Large intestine (tissue), 3 donors: ENCODE data around the gene MIR17HG. TPM values are rescaled to one million over a fixed set of nuclear protein-coding genes. Genes with fewer than 3 reads are reported as not detected.
A peak's percentile ranks its signal among the peaks of the same experiment; 100 is the strongest.

Experiments used
- DNase-seq, 2 donors: peaks; one replicate each; pipeline versions ENCODE4 v3.0.0 to v3.0.0-alpha.2; 2013
- H3K27ac ChIP-seq: one replicate; pipeline ENCODE4 v1.5.1; 2013; ENCODE audit warnings: low read length
- H3K27me3 ChIP-seq: 2 replicates; pipeline ENCODE4 v1.6.1; 2013; ENCODE audit warnings: low read length; ENCODE audit not compliant: control insufficient read depth, insufficient read depth
- H3K36me3 ChIP-seq: 2 replicates; pipeline ENCODE4 v1.6.1; 2013; ENCODE audit warnings: low read length; ENCODE audit not compliant: control insufficient read depth, insufficient read depth
- H3K4me1 ChIP-seq: one replicate; pipeline ENCODE4 v1.6.1; 2013; ENCODE audit warnings: low read length; ENCODE audit not compliant: control insufficient read depth, insufficient read depth
- H3K4me3 ChIP-seq: one replicate; pipeline ENCODE4 v1.5.1; 2013; ENCODE audit warnings: low read length
- H3K9me3 ChIP-seq: one replicate; pipeline ENCODE4 v1.6.1; 2013; ENCODE audit warnings: mild to moderate bottlenecking, low read depth, low read length, moderate library complexity; ENCODE audit not compliant: control insufficient read depth
- WGBS: methylation state at CpG from one replicate; pipeline ENCODE4 v1.1.5; 2013; ENCODE audit warnings: low lambda C conversion rate; ENCODE audit not compliant: insufficient coverage; 5-methylcytosine and 5-hydroxymethylcytosine counted together
- polyA plus RNA-seq: library from polyadenylated mRNA; unstranded; fragments of 120-200 nt; gene quantifications from one replicate; pipeline ENCODE4 v1.2.1, GENCODE V29; 2013

MIR17HG gene
- polyA plus RNA-seq, 1 donor, result 8.9 TPM

GRCh38 chr13:91397595-91397994 lies 50.1 kb downstream of the MIR17HG start:
- Histone ChIP-seq H3K9me3 (peaks cover 7% of the 10 kb centered on the region), H3K4me1 (peaks cover 9% of the 10 kb centered on the region), H3K27me3 (peaks cover 55% of the 10 kb centered on the region), H3K36me3 (no peaks in the 10 kb centered on the region), H3K27ac (no peak overlapping the region), H3K4me3 (no peak overlapping the region)
- no CpG with 5 or more reads among the region's 1 CpG for WGBS
- DNase-seq, result no peak

DNA sequence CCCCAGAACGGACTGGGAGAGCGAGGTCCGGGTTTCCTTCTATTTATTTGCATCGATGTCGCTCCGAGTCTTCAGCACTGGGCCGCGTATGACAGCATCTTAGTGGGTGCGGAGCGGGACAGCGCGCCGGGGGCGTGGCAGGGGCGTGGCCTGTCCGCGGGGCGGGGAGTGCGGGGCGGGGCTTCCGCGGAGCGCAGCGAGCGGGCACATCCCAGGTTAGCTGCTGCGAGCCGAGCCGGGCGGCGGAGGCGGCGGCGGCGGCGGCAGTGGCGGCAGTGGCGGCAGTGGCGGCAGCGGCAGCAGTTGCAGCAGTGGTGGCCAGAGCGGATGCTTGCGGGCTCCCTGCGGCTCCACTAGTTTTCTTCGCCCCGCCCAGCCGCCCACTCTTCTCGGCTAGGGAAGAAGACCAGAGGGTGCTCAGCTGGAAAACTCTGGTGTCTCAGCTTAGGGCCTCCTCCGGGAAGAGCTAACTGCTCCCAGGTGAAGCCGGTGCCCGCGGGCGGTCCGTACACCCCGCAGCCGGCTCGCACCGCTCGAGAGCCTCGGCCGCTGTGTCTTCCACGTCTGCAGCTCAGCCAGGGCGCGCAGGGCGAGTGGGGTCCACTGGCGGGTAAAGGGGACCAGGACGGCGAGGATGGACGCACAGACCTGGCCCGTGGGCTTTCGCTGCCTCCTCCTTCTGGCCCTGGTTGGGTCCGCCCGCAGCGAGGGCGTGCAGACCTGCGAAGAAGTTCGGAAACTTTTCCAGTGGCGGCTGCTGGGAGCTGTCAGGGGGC lies 51.1 kb downstream of the MIR17HG start, which contains the start of gene GPC5:
TSS of gene GPC5 (plus strand) at position 209 of the 776 bp plus-strand sequence.
- DNase-seq, result peak; percentile 43 to 74
- peaks cover 7% of the 10 kb centered on the region for H3K9me3 ChIP-seq
- H3K4me3 ChIP-seq, result peak within 1 kb of the TSS; percentile 51
- H3K27ac ChIP-seq, result no peak within 1 kb of the TSS
- no peaks in the 10 kb centered on the region for H3K36me3 ChIP-seq
- H3K27me3 ChIP-seq, result peaks cover 56% of the 10 kb centered on the region
- peaks cover 9% of the 10 kb centered on the region for H3K4me1 ChIP-seq
- WGBS, result 0% methylated on average over 3 of the region's 76 CpGs

DNA sequence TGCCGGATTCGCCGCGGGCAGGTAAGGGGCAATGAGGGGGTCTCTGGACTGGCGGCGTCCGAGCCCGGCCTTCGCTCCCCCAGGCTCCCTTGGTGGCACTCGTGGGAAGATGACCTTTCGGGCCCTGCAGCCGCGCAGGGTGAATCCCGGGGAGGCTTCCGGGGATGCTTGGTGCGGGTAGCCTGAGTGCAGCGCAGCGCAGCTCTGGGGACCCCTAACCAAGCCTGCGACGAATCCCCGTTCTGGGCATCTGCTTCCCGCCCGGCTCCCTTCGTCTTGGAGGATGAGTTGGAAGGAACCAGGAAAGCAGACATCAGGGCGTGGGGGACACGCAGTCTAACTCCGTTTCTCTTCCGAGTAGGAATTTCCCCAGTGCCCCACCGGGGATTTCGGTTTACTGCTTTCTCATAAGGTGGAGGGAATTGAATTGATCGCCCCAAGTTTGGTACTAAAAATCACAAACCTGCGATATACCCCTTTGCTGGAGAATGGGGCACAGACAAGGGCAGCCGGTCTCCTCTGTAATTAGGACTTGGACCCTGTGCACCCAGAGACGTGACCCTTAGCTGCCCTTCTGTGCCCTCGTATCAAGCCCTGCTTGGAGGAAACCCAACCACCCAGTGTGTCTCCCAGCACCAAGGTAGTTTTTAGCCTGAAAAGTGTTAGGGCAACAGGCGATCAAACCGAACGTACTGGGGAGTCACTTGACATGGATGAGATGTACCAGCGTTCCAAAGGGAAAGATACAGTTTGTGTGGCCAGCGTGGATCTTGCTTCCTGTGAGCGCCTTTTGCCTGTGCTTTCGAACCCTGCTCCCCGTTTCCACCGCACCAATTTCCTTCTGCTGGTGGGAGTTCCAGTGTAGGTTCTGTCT lies 51.9 kb downstream of the MIR17HG start:
- Histone ChIP-seq H3K27me3 (peaks cover 55% of the 10 kb centered on the region), H3K9me3 (peaks cover 7% of the 10 kb centered on the region), H3K27ac (no peak overlapping the region), H3K4me3 (peak overlapping the region; percentile 51), H3K36me3 (no peaks in the 10 kb centered on the region), H3K4me1 (peaks cover 9% of the 10 kb centered on the region)
- no peak for DNase-seq
- no CpG with 5 or more reads among the region's 44 CpGs for WGBS

- no peak overlapping the region for H3K27ac ChIP-seq
- H3K27me3 ChIP-seq, result peaks cover 49% of the 10 kb centered on the region
- H3K4me3 ChIP-seq, result no peak overlapping the region
- DNase-seq, result peak in 1 of 2 donors; percentile 5
- 100% methylated on average over 1 of the region's 6 CpGs for WGBS
- peaks cover 7% of the 10 kb centered on the region for H3K9me3 ChIP-seq
- H3K36me3 ChIP-seq, result no peaks in the 10 kb centered on the region
- H3K4me1 ChIP-seq, result peaks cover 9% of the 10 kb centered on the region
These were observed 52.5 kb downstream of the MIR17HG start for GRCh38 chr13:91400063-91400399.

DNA sequence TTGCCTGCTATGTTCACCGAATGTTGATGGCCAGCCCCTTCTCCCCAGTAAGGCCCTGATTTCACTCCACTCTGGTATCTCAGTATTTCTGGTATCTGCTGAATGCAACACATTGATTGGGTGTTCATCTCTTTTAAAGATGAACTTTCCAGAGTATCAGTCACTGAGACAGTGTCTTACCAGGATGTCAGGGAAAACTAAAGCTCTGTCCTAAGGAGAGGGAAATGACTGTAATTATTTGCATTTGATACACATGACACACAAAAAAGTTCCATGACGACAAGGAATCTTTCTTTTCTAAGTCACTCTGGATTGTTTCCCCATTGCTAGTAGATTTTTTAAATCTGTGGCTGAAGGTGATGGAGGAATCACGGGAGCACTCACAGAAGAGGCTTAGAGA lies 53.2 kb downstream of the MIR17HG start:
- Histone ChIP-seq H3K27ac (no peak overlapping the region), H3K4me3 (no peak overlapping the region), H3K9me3 (peaks cover 7% of the 10 kb centered on the region), H3K27me3 (peaks cover 44% of the 10 kb centered on the region), H3K36me3 (no peaks in the 10 kb centered on the region), H3K4me1 (peaks cover 9% of the 10 kb centered on the region)
- no peak for DNase-seq
- no CpG with 5 or more reads among the region's 3 CpGs for WGBS

DNA sequence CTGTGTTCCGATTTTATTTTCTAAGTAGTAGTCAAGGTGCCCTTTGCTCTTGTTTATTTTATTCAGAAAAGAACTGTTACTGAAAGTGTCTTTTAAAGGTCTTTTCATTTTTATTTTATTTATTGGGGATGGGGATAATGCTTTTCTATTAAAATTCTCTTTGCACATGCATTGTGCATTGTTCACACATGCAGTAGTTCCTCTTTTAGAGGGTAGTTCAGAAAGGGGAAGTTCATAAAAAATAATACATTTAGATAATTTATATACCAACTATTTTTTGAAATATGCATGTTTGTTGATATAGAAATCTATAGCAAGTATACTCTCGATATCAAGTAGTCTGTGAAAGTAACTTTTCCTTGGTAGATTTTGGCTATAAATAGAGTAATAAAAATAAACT lies 54.4 kb downstream of the MIR17HG start:
- peaks cover 7% of the 10 kb centered on the region for H3K9me3 ChIP-seq
- no peaks in the 10 kb centered on the region for H3K36me3 ChIP-seq
- no peak for DNase-seq
- H3K4me3 ChIP-seq, result no peak overlapping the region
- WGBS, result no CpG with 5 or more reads among the region's 2 CpGs
- peaks cover 37% of the 10 kb centered on the region for H3K27me3 ChIP-seq
- H3K27ac ChIP-seq, result no peak overlapping the region
- H3K4me1 ChIP-seq, result peaks cover 9% of the 10 kb centered on the region

Other genes starting within 250 kb of the MIR17HG start
- 0.42 TPM for gene GPC5, start 50.9 kb downstream of the MIR17HG start, polyA plus RNA-seq